Mucosa of gallbladder (tissue), 1 donor: ENCODE data around the gene AFDN. TPM values are rescaled to one million over a fixed set of nuclear protein-coding genes. Genes with fewer than 3 reads are reported as not detected.

ENCODE experiments used
- DNase-seq: peaks from one replicate; pipeline ENCODE4 v3.0.0-alpha.2; 2020; ENCODE audit warnings: low spot score
- total RNA-seq: library from RNA; stranded (reverse); gene quantifications from one replicate; pipeline ENCODE4 v1.2.1, GENCODE V29; 2021
- donor health status: DM: no; HTN: no; CAD: no.

The AFDN gene
- total RNA-seq, 1 donor from 2014 or later: 226 TPM

GRCh38 chr6:167877994-167878779 is 51.5 kb downstream of the AFDN start:
- DNase-seq: no peak

GRCh38 chr6:167879612-167880011 is 52.9 kb downstream of the AFDN start:
- no peak for DNase-seq

- no peak for DNase-seq
Measured at GRCh38 chr6:167881327-167881726, 54.6 kb downstream of the AFDN start.

GRCh38 chr6:167882244-167882643 is 55.5 kb downstream of the AFDN start:
- DNase-seq: no peak

- DNase-seq: no peak
Measured at GRCh38 chr6:167888098-167888497, 61.4 kb downstream of the AFDN start.

GRCh38 chr6:167892835-167893815 is 66.4 kb downstream of the AFDN start:
- DNase-seq: no peak

- no peak for DNase-seq
Measured at GRCh38 chr6:167894965-167895364, 68.3 kb downstream of the AFDN start.

- DNase-seq: no peak
Measured at GRCh38 chr6:167896648-167897047, 69.9 kb downstream of the AFDN start.

GRCh38 chr6:167898673-167899311 is 72.1 kb downstream of the AFDN start:
- DNase-seq: no peak

- DNase-seq: no peak
Measured at GRCh38 chr6:167904791-167905190, 78.1 kb downstream of the AFDN start.

GRCh38 chr6:167906899-167907298 is 80.2 kb downstream of the AFDN start:
- DNase-seq: peak; percentile 77

- DNase-seq: no peak
Measured at GRCh38 chr6:167907837-167908681, 81.3 kb downstream of the AFDN start.

GRCh38 chr6:167910007-167910406 is 83.3 kb downstream of the AFDN start:
- DNase-seq: no peak

GRCh38 chr6:167910652-167911051 is 83.9 kb downstream of the AFDN start:
- no peak for DNase-seq

GRCh38 chr6:167912494-167912893 is 85.8 kb downstream of the AFDN start:
- DNase-seq: no peak

GRCh38 chr6:167913699-167914098 is 87.0 kb downstream of the AFDN start:
- no peak for DNase-seq

GRCh38 chr6:167915139-167915538 is 88.4 kb downstream of the AFDN start:
- DNase-seq: no peak

GRCh38 chr6:167917551-167918154 is 90.9 kb downstream of the AFDN start:
- DNase-seq: no peak

GRCh38 chr6:167918548-167919278 is 92.0 kb downstream of the AFDN start:
- DNase-seq: no peak

- no peak for DNase-seq
Measured at GRCh38 chr6:167919349-167919748, 92.6 kb downstream of the AFDN start.
